SK-N-SH treated with all-trans-retinoic acid at 6 μM for 48 hours (cell line): ENCODE measurements around the gene RBMXL3.

Source experiments
- CREB5 ChIP-seq: fragments of 250-450 bp; sonication (Bioruptor Pico); IDR thresholded peaks from 2 replicates; pipeline ENCODE4 v1.5.1; 2020; ENCODE audit warnings: low read depth, mild to moderate bottlenecking, moderate library complexity
- CSDC2 ChIP-seq: fragments of 250-450 bp; sonication (Bioruptor Pico); IDR thresholded peaks from 2 replicates; pipeline ENCODE4 v1.5.0; 2020; ENCODE audit warnings: mild to moderate bottlenecking, moderate library complexity
- CSRNP3 ChIP-seq: fragments of 250-450 bp; sonication (Bioruptor Pico); IDR thresholded peaks from 2 replicates; pipeline ENCODE4 v1.5.1; 2021; ENCODE audit warnings: mild to moderate bottlenecking, moderate library complexity
- PATZ1 ChIP-seq: fragments of 250-450 bp; sonication (Bioruptor Pico); IDR thresholded peaks from 2 replicates; pipeline ENCODE4 v1.8.0; 2020; ENCODE audit warnings: mild to moderate bottlenecking, moderate library complexity, borderline replicate concordance
- POU6F1 ChIP-seq: fragments of 250-450 bp; sonication (Bioruptor Pico); IDR thresholded peaks from 2 replicates; pipeline ENCODE4 v1.8.0; 2021; ENCODE audit warnings: low read depth, mild to moderate bottlenecking, moderate library complexity, borderline replicate concordance
- RARB ChIP-seq: fragments of 250-450 bp; sonication (Bioruptor Pico); IDR thresholded peaks from 2 replicates; pipeline ENCODE4 v1.8.0; 2021; ENCODE audit warnings: mild to moderate bottlenecking, moderate library complexity
- TOX ChIP-seq: fragments of 250-450 bp; sonication (Bioruptor Pico); IDR thresholded peaks from 2 replicates; pipeline ENCODE4 v1.8.0; 2021; ENCODE audit warnings: mild to moderate bottlenecking, moderate library complexity, borderline replicate concordance
- ZFP30 ChIP-seq: fragments of 450-650 bp; formaldehyde crosslinking; IDR thresholded peaks from 2 replicates; pipeline ENCODE4 v1.5.0; 2022; ENCODE audit warnings: mild to moderate bottlenecking, moderate library complexity
- ZNF565 ChIP-seq: fragments of 450-650 bp; formaldehyde crosslinking; conservative IDR thresholded peaks from 2 replicates; pipeline ENCODE4 v1.5.0; 2020; ENCODE audit warnings: low read depth, mild to moderate bottlenecking, moderate library complexity
- ZNF8 ChIP-seq: fragments of 450-650 bp; formaldehyde crosslinking; IDR thresholded peaks from 2 replicates; pipeline ENCODE4 v1.5.0; 2020; ENCODE audit warnings: mild to moderate bottlenecking, moderate library complexity

GRCh38 chrX:115191490-115192243 lies 2.5 kb downstream of the RBMXL3 start:
- no peak for TF ChIP-seq CREB5 (CRISPR knock-in tag)
- no peak for TF ChIP-seq PATZ1 (CRISPR knock-in tag)
- no peak for TF ChIP-seq POU6F1 (CRISPR knock-in tag)
- TF ChIP-seq TOX (CRISPR knock-in tag), result no peak
- TF ChIP-seq RARB (CRISPR knock-in tag), result no peak
- TF ChIP-seq ZNF8 (CRISPR knock-in tag), result no peak
- no peak for TF ChIP-seq CSRNP3 (CRISPR knock-in tag)
- TF ChIP-seq ZFP30, result no peak
- TF ChIP-seq ZNF565 (CRISPR knock-in tag), result no peak
- no peak for TF ChIP-seq CSDC2
